Ascending aorta (tissue), 2 donors: ENCODE data around the gene C1QL3. TPM values are rescaled to one million over a fixed set of nuclear protein-coding genes. Genes with fewer than 3 reads are reported as not detected.

ENCODE experiments used
- DNase-seq, 2 donors: peaks; one replicate each; pipeline ENCODE4 v3.0.0-alpha.2; 2019; ENCODE audit warnings: low spot score in 2 of 2
- H3K27ac ChIP-seq, 2 donors: fragments of 200-600 bp; sonication (generic); one replicate each; pipeline ENCODE4 v1.5.1; 2016 to 2017; ENCODE audit warnings: mild to moderate bottlenecking in 1 of 2
- H3K27me3 ChIP-seq: fragments of 200-600 bp; sonication (generic); one replicate; pipeline ENCODE4 v1.5.1; 2017
- H3K36me3 ChIP-seq, 2 donors: fragments of 200-600 bp; sonication (generic); one replicate each; pipeline ENCODE4 v1.5.1; 2016
- H3K4me1 ChIP-seq, 2 donors: fragments of 200-600 bp; sonication (generic); one replicate each; pipeline ENCODE4 v1.5.1; 2016 to 2017; ENCODE audit warnings: mild to moderate bottlenecking in 1 of 2
- H3K4me3 ChIP-seq, 2 donors: fragments of 200-600 bp; sonication (generic); one replicate each; pipeline ENCODE4 v1.5.1; 2016 to 2017; ENCODE audit warnings: mild to moderate bottlenecking in 1 of 2
- H3K9me3 ChIP-seq, 2 donors: fragments of 200-600 bp; sonication (generic); one replicate each; pipeline ENCODE4 v1.5.1; 2016
- intact Hi-C: fragments of 100-400 bp; cut with DNase I; formaldehyde crosslinking; loops from one replicate; pipeline ENCODE4 v1.15.1; 2023
- total RNA-seq: library from RNA; depleted of rRNA; stranded (reverse); fragments of >200 nt; gene quantifications from one replicate; pipeline ENCODE4 v1.1.0, GENCODE V29; 2016
- TF ChIP-seq, protein P1 (sequence below), 3 experiments: fragments of 200-600 bp in 2 of 3; fragments of 450-650 bp in 1 of 3; sonication (generic) in 2 of 3; IDR thresholded peaks; one replicate each; pipeline ENCODE4 v1.5.1; 2016 to 2019; ENCODE audit warnings: antibody characterized with exemption in 3 of 3, mild to moderate bottlenecking in 1 of 3, moderate library complexity in 1 of 3

The C1QL3 gene
- total RNA-seq, 1 donor from 2014 or later: not detected

DNA sequence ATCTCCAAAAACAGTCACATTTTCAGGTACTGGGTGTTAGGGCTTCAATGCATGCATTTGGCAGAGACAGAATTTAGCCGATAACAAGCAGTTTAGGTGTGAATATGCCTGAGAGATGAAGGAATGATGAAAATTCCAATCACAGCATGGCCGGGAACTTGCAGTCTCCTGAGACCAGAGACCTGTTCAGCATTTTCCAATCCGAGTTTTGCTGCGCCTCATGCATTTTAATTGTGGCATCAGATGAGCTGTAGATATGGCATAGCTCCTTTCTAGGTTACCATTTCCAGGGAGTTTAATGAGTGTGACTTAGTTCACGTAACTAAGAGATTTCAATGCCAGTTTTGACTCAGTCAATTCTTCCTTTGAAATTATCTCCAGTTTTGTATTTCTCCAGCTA, 14.5 kb upstream of the C1QL3 start:
- Histone ChIP-seq H3K4me3 (no peak overlapping the region), H3K36me3 (no peaks in the 10 kb centered on the region), H3K9me3 (no peaks in the 10 kb centered on the region), H3K27ac (no peak overlapping the region), H3K27me3 (no peaks in the 10 kb centered on the region), H3K4me1 (no peaks in the 10 kb centered on the region)
- intact Hi-C loops: no loop called here
- TF ChIP-seq, protein P1, sequence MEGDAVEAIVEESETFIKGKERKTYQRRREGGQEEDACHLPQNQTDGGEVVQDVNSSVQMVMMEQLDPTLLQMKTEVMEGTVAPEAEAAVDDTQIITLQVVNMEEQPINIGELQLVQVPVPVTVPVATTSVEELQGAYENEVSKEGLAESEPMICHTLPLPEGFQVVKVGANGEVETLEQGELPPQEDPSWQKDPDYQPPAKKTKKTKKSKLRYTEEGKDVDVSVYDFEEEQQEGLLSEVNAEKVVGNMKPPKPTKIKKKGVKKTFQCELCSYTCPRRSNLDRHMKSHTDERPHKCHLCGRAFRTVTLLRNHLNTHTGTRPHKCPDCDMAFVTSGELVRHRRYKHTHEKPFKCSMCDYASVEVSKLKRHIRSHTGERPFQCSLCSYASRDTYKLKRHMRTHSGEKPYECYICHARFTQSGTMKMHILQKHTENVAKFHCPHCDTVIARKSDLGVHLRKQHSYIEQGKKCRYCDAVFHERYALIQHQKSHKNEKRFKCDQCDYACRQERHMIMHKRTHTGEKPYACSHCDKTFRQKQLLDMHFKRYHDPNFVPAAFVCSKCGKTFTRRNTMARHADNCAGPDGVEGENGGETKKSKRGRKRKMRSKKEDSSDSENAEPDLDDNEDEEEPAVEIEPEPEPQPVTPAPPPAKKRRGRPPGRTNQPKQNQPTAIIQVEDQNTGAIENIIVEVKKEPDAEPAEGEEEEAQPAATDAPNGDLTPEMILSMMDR (IDR thresholded peaks at IDR 0.05): no peak
- DNase-seq: no peak

DNA sequence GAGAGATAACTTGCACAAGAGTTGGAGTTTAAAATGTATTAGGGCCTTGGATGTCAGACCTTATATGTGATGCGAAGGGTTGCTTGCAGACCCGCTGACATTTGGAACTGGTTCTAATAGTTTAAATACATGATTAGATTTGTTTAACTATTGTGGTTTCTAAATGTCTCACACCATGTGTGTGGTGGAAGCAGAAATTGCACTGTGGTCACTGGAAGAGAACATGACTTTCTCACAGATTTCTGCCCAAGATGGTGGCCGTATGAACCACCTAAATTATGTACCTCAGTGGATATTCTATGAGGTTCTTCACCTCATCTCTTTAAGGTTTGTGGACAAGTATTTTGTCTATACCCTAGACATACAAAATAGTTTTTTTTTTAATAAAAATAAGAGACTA, 8.2 kb upstream of the C1QL3 start:
- Histone ChIP-seq H3K4me3 (no peak overlapping the region), H3K27me3 (no peaks in the 10 kb centered on the region), H3K27ac (no peak overlapping the region), H3K36me3 (no peaks in the 10 kb centered on the region), H3K4me1 (no peaks in the 10 kb centered on the region), H3K9me3 (no peaks in the 10 kb centered on the region)
- DNase-seq: no peak
- TF ChIP-seq, protein P1 (IDR thresholded peaks at IDR 0.05): no peak
- intact Hi-C loops: no loop called here

- intact Hi-C loops: no loop called here
- TF ChIP-seq, protein P1 (IDR thresholded peaks at IDR 0.05): no peak
- H3K9me3 ChIP-seq: no peaks in the 10 kb centered on the region
- DNase-seq: no peak
- no peaks in the 10 kb centered on the region for H3K4me1 ChIP-seq
- H3K4me3 ChIP-seq: no peak overlapping the region
- no peaks in the 10 kb centered on the region for H3K27me3 ChIP-seq
- no peaks in the 10 kb centered on the region for H3K36me3 ChIP-seq
- no peak overlapping the region for H3K27ac ChIP-seq
Observed at GRCh38 chr10:16527452-16527851, 5.8 kb upstream of the C1QL3 start.

- TF ChIP-seq, protein P1 (IDR thresholded peaks at IDR 0.05): peak in 1 of 3 experiments; percentile 14
- Histone ChIP-seq H3K4me1 (peaks cover 0 to 10% of the 10 kb centered on the region in 2 donors), H3K27ac (no peak overlapping the region), H3K4me3 (peak overlapping the region; percentile 59 to 65), H3K9me3 (no peaks in the 10 kb centered on the region), H3K27me3 (peaks cover 4% of the 10 kb centered on the region), H3K36me3 (no peaks in the 10 kb centered on the region)
- DNase-seq: peak in 1 of 2 donors; percentile 63
- intact Hi-C loops: no loop called here
Observed at GRCh38 chr10:16520900-16521299, 779 bp downstream of the C1QL3 start.

DNA sequence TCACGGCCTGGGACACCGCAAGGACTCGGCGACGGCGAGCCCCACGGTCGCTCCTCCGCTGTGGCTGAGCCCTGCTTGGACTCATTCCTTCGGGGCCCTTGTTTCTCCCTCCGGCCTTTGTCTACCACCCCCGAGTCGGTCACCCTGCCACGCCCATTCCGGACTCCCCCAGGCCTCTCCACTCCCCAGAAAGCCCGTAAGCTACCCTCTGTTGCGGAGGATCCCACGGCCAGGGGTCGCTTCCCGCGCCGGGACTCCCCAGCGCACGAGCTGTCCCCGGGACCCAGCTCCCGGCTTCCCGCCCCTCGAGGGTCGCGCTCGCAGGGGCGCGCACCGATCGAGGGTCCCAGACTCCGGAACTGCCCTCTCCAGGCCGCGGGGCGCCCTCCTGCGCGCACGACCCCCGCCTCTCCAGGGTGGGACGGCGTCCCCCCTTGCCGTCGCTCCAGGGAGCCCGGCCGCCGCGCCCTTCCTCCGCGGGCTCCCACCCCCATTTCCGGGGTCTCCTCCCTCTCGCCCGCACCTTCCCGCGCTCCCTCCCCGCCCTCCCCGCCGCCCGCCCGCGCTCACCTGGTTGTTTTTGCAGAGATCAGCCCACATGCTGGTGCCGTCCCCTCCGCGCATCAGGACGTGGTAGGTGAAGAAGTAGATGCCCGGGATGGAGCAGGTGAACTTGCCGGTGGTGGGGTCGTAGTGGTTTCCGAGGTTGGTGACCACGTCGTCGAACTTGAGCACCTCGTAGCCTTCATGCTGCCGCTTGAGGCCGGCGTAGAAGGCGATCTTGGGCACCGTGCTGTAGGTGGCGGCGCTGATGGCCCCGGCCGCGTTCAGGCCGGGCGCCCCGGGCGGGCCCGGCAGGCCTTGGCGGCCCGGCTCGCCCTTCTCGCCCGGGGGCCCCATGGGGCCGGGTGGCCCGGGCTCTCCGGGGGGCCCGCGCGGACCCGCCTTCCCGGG, 1.5 kb downstream of the C1QL3 start:
- peaks cover 0 to 10% of the 10 kb centered on the region in 2 donors for H3K4me1 ChIP-seq
- no peaks in the 10 kb centered on the region for H3K9me3 ChIP-seq
- DNase-seq: no peak
- peak overlapping the region; percentile 59 to 65 for H3K4me3 ChIP-seq
- no peaks in the 10 kb centered on the region for H3K36me3 ChIP-seq
- TF ChIP-seq, protein P1 (IDR thresholded peaks at IDR 0.05): no peak
- intact Hi-C loops: no loop called here
- peaks cover 4% of the 10 kb centered on the region for H3K27me3 ChIP-seq
- no peak overlapping the region for H3K27ac ChIP-seq
